GM19438 (cell line): ENCODE measurements around the gene NDRG4.
A peak's percentile ranks its signal among the peaks of the same experiment; 100 is the strongest.

Experiments
- ATAC-seq: cut with Tn5 transposase; IDR thresholded peaks from one replicate; pipeline ENCODE4 v1.9.1; 2021; ENCODE audit warnings: low read depth; ENCODE audit not compliant: unreplicated experiment

Gene NDRG4

GRCh38 chr16:58499615-58500351 is at the start of gene NDRG4:
TSS of gene NDRG4 (plus strand) at chr16:58500143. CDS start at chr16:58500249, 106 bp downstream.
- peak; percentile 56 for ATAC-seq

GRCh38 chr16:58450590-58450989 is 49.4 kb upstream of the NDRG4 start:
- ATAC-seq, result no peak

DNA sequence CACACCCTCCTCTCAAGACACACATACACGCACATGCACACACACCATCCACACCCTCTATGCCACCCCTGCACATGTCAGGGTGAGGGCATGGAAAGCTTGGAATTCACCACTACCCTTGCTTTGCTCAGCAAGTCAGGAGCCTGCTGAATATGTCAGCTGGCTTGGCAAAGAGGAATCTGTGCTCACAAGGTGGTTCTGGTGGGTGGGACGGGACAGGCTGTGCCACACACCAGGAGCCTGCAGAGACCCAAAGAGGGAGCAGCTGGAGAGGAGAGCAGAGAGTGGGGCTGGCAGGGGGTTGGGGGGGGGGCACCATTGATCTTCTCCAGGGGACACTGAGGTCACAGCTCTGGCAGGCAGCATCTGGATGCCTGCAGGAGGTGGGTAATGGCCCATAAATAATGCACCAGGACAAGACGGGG is 48.7 kb upstream of the NDRG4 start:
- no peak for ATAC-seq

GRCh38 chr16:58451945-58452401 is 48.0 kb upstream of the NDRG4 start:
- ATAC-seq, result no peak

DNA sequence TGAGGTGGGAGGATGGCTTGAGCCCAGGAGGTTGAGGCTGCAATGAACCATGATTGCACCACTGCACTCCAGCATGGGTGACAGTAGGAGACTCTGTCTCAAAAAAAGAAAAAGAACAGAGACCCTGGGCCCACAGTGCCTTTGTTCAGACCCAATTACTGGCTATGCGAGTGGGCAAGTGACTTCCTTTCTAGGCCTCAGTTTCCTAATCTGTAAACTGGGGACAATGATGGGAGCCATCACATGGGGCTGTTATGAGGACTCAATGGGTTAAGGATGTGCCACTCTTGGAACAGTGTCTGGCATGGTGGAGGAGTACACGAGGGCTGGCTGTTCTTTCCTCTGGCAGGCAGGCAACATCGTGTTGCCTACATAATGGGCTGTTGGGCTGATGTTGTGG is 47.3 kb upstream of the NDRG4 start:
- no peak for ATAC-seq

GRCh38 chr16:58454178-58454577 is 45.8 kb upstream of the NDRG4 start:
- no peak for ATAC-seq

DNA sequence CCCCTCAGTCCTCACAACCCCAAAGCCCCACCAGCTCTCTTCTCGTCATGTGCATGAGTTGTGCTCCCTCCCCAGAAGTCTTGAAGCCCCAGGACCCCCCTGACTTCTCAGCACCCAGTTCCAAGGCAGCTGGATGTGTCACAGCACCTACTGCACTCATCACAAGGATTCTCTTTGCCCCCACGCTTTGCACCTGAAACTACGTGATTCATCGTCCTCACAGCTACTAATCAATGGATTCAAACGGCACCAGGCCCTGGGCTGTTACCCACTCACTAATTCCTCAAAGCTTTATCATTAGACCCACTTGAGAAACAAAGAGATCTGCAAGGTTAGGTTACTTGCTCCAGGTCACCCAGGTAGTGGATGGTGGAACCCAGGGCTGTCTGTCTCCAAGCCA is 45.1 kb upstream of the NDRG4 start:
- ATAC-seq, result no peak

DNA sequence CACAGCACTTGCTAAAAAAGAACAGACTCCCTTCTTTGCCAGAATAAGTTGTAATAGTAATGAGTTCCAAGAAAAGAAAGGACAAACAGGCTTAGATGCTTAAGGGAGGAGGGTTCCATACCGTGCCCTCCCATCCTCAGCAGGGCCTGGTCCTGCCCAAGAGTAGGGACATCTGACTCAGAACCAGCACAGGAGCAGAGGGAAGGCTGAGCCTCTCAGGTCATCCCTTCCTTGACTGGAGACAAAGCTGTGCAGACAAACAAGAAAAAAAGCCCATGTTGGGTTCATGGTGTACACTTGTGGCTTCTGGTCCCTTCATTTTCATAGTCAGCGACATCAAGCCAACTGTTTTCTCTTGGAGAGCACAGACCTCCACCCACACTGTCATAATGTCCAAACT is 44.2 kb upstream of the NDRG4 start:
- no peak for ATAC-seq

- ATAC-seq, result no peak
These were observed 43.8 kb upstream of the NDRG4 start for GRCh38 chr16:58456193-58456592.

- no peak for ATAC-seq
These were observed 41.2 kb upstream of the NDRG4 start for GRCh38 chr16:58458606-58459343.

GRCh38 chr16:58459344-58460218 is 40.4 kb upstream of the NDRG4 start:
- no peak for ATAC-seq

GRCh38 chr16:58460219-58460610 is 39.7 kb upstream of the NDRG4 start:
- no peak for ATAC-seq

- no peak for ATAC-seq
These were observed 38.9 kb upstream of the NDRG4 start for GRCh38 chr16:58461056-58461455.

DNA sequence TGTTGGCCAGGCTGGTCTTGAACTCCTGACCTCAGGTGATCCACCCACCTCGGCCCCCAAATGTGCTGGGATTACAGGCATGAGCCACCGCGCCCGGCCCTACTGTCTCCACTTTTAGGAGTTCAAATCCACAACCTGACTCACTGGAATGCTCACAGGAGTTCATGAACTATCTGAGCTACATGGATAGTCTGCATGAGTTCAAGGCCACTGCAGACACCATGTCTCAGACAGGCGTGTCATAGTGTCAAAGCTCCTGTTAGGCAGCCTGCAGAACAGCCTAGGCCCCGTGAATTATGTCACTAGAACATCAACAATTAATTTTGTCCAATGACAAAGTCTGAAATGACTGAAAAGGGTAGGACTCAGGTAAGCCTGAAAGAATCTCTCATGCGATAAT is 38.3 kb upstream of the NDRG4 start:
- no peak for ATAC-seq

GRCh38 chr16:58462089-58462488 is 37.9 kb upstream of the NDRG4 start:
- ATAC-seq, result no peak

- ATAC-seq, result no peak
These were observed 37.4 kb upstream of the NDRG4 start for GRCh38 chr16:58462499-58462996.

DNA sequence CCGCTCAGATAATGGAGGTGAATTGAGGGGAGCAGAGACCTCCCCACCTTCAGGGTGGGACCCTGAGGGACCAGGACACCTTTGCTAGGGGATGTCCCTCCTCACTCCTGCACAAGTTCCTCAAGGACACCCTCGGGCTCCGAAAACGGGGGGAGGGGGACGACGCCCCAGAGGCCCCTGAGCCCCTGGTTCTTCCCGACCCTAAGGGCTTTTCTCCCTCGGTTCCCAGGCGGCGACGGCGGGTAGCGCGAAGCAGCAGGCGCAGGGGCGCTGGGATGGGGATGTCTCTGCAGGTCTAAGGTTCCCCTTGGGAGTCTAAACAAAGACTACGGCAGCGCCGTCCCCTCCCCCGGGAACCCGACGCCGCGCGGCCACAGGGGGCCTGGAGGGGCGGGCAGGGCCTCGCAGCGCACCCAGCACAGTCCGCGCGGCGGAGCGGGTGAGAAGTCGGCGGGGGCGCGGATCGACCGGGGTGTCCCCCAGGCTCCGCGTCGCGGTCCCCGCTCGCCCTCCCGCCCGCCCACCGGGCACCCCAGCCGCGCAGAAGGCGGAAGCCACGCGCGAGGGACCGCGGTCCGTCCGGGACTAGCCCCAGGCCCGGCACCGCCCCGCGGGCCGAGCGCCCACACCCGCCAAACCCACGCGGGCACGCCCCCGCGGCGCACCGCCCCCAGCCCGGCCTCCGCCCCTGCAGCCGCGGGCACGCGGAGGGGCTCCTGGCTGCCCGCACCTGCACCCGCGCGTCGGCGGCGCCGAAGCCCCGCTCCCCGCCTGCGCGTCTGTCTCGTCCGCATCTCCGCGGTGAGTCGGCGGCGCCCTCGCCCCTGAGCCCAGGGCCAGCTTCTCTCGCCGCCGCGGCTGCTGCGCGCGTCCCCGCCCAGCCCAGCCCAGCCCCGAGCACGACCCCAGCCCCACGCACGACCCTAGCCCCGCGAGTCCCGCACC is 36.7 kb upstream of the NDRG4 start:
- no peak for ATAC-seq

DNA sequence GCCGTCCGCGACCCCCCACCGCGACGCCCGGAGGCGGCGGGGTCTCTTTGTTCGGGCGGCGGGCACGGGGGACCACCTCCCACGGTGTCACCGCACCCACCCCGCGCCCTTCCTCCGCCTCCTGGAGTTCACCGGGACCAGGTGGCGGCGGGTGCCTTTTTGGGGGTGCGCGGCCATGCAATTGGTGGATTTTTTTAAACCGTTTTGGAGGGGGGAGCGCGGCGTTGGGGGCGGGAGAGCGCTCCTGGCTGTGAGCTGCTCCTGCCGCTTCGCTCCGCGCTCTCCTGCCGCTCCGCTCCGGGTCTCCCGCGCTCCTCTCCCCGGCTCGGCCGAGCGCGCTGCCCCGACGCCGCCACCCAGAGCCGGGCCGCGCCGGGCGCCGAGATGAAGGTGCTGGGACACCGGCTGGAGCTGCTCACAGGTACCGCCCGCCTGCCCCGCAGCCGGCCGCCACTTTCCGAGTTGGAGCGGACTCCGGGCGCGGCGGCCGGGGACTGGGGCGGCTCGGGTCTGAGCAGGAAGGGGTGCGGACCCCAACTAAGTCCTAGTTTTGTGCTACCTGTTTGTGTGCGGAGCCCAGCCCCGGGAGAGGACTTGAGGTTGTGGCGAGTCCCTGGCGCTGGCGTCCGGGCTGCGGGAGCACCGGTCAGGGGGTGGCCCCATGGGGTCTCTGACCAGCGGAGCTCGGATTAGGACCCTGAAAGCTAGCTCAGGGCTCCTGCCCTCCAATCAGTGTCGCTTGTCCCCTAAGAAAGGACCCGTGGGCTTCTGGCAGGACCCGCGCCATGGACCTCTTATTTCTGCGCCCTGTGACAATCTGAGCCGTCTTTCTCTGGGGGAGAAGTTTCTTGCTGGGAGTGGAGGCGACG is 35.7 kb upstream of the NDRG4 start:
- no peak for ATAC-seq
